ENCODE data around the gene TWNK.

The TWNK gene

DNA sequence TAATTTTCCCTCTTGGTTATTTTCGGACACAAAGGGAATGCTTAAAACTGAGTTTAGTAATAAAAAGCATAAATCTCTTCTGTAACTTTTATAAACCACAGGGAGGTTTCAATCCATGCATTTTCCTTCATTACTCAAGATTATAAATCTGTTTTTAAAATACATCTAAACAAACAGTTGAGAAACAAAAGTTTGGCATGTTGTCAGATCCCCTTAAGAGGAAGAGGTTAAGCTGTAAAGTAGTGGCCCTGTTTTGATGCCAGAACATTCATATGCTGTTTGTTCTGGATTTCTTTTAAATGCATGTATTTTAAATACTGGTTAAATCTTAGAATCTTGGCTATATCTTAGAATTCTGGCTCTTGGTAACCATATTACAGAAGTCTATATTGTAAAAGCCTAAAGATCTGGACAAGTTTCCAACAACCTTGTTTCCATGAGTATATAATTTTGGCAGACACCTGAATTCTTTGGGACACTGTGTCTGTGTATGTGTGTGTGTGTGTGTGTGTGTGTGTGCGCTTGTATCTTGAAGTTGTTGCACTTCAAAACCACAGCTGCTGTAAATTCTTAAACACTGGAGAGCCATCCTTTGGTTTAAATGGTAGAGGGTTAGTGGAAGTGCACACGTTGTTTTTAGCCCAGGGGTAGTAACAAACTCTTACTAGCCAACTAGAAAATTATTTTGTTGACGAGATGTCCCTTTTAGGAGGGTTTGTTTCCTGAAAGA, 24.8 kb upstream of the TWNK start:
- TF ChIP-seq ZFX (IDR thresholded peaks at IDR 0.05), result no peak
- TF ChIP-seq, protein P1, sequence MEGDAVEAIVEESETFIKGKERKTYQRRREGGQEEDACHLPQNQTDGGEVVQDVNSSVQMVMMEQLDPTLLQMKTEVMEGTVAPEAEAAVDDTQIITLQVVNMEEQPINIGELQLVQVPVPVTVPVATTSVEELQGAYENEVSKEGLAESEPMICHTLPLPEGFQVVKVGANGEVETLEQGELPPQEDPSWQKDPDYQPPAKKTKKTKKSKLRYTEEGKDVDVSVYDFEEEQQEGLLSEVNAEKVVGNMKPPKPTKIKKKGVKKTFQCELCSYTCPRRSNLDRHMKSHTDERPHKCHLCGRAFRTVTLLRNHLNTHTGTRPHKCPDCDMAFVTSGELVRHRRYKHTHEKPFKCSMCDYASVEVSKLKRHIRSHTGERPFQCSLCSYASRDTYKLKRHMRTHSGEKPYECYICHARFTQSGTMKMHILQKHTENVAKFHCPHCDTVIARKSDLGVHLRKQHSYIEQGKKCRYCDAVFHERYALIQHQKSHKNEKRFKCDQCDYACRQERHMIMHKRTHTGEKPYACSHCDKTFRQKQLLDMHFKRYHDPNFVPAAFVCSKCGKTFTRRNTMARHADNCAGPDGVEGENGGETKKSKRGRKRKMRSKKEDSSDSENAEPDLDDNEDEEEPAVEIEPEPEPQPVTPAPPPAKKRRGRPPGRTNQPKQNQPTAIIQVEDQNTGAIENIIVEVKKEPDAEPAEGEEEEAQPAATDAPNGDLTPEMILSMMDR (conservative IDR thresholded peaks at IDR 0.05), result no peak
- no peak overlapping the region for H3K27ac ChIP-seq

DNA sequence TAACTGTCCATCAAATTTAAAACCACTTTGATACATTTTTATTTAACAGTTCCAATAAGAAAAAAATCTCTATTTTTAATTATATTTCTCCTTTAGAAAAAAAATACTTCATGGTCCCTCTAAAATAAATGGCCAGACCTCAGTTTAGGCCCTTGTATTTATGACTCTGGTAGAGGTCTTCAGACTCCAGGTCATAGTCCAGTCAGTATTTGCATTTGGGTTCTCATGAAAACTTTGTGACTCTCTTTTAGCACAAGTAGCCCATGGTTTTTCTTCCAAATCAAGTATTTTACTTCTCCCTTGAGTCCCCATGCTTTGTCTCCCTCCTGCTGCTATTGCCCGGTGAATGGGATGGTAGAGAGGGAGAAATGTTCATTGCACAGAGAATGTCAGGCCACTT, 23.5 kb upstream of the TWNK start:
- no peak for TF ChIP-seq ZFX (IDR thresholded peaks at IDR 0.05)
- TF ChIP-seq, protein P1 (conservative IDR thresholded peaks at IDR 0.05), result no peak
- H3K27ac ChIP-seq, result no peak overlapping the region

DNA sequence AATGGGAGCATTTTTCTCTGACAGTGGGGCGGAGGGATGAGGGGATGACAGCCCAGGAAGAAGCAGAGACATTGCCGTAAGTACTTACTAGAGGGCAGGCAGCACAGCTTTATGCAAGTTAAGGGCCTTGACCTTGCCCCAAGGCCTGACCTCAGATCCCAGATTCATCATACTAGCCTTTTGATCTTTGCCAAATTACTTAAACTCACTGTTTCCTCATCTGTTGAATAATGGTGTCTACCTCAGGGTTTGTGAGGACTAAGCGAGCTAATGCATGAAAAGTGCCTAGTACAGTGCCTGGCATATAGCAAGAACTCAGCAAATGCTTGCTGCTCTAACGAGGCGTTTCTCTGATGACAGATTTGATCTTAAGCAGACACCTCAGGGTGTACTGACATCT, 21.5 kb upstream of the TWNK start:
- TF ChIP-seq ZFX (IDR thresholded peaks at IDR 0.05), result no peak
- TF ChIP-seq, protein P1 (conservative IDR thresholded peaks at IDR 0.05), result no peak
- no peak overlapping the region for H3K27ac ChIP-seq

DNA sequence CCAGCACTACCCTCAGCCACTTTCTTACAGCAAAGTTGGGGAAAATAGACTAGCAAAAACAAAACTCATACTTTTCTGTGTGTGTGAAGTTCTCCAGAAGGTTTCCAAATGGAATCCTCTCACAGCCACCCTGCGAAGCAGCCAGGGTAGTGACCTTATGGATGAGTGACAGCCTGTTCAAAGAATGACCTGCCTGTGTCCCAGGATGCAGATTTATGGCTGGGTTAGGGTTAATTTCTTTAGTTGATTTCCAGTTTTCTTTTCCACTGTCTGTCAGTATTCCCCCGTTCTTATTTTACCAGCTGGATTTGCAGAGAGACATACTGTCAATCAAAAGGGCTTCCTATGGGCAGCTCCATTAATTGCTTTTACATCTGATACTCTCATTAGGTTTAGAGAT, 20.5 kb upstream of the TWNK start:
- TF ChIP-seq ZFX (IDR thresholded peaks at IDR 0.05), result no peak
- TF ChIP-seq, protein P1 (conservative IDR thresholded peaks at IDR 0.05), result no peak
- no peak overlapping the region for H3K27ac ChIP-seq

DNA sequence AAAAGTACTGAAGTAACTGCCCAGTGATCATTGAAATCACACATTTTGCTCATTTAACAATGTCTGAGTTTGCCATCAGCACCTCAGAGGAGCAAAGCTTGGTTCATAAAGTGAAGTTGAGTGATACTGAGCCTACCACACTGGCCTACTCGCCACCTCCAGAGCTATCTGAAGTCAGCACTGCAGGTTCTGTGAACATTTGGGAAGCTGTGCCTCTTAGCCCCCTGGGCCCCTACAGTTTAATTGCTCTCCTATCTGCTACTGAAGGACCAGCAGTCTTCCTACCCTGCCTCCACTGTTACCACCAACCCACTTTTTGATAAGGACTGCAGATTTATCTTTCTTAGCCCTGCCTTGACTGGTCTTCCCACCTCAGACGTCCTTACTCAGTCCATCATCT, 20.0 kb upstream of the TWNK start:
- no peak overlapping the region for H3K27ac ChIP-seq
- TF ChIP-seq ZFX (IDR thresholded peaks at IDR 0.05), result no peak
- TF ChIP-seq, protein P1 (conservative IDR thresholded peaks at IDR 0.05), result no peak

DNA sequence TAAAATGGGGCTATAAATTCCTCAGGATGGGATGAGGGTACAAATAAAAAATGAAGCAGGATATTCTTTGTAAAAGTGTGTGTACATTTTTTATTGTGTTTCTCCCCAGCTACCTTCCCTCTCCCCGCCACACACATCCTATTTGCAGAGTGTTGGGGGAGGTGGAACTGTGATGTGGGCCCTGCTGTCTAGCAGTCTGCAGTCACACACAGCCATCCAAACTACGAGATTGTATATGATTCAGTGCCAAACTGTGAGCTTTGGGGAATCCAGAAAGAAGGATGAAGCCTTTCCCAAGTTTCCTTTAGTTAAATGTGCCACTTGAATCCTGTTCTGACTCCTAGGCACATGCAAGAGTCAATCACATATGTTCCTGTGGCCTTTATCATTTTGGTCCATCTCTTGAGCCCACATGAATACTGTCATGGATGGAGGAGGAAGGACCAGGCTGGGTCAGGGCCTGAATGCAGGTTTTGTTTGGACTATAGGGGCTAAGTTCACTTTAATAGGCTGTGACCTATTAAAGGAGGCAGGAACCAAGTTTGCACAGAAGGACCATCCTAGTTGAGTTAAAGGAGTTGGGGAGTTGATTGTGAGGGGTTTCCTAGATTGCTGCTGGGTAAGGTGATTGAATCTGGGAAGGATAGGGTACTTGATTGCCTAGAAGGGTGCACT, 19.1 kb upstream of the TWNK start:
- no peak overlapping the region for H3K27ac ChIP-seq
- TF ChIP-seq, protein P1 (conservative IDR thresholded peaks at IDR 0.05), result no peak
- no peak for TF ChIP-seq ZFX (IDR thresholded peaks at IDR 0.05)

DNA sequence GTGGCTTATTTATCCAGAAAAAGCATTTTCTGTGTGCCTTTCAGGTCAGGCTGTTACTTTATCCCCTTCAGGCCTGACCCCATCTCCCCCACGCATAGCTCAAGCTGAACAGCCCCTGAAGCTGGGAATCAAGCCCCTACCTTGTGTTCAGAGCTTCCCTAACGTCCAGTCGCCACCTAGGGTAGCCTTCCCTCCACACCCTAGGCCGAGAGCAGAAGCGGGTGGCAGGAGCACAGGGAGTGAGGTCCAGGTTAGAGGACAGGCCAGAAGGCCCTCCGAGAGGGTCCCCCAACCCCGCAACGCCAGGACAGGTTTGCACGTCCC, 18.5 kb upstream of the TWNK start:
- H3K27ac ChIP-seq, result no peak overlapping the region
- no peak for TF ChIP-seq ZFX (IDR thresholded peaks at IDR 0.05)
- TF ChIP-seq, protein P1 (conservative IDR thresholded peaks at IDR 0.05), result no peak
